ENCODE data around the gene BOD1L1.

GRCh38 chr4:13535118-13535517 is 92.4 kb downstream of the BOD1L1 start:
- TF ChIP-seq CTCF (IDR thresholded peaks at IDR 0.05; ENCODE audit: low read length) (no peak), EZH2 (optimal IDR thresholded peaks at IDR 0.05; ENCODE audit: low read depth, low read length) (no peak)

Data from MM.1S (cell line).